ENCODE measurements around the gene ARPC1A. TPM values are rescaled to one million over a fixed set of nuclear protein-coding genes. Genes with fewer than 3 reads are reported as not detected.

Gene ARPC1A
- total and polyA plus RNA-seq, 2 donors (not counting 1 experiment from before 2014, with no cell fraction given) = 184 to 226 TPM

DNA sequence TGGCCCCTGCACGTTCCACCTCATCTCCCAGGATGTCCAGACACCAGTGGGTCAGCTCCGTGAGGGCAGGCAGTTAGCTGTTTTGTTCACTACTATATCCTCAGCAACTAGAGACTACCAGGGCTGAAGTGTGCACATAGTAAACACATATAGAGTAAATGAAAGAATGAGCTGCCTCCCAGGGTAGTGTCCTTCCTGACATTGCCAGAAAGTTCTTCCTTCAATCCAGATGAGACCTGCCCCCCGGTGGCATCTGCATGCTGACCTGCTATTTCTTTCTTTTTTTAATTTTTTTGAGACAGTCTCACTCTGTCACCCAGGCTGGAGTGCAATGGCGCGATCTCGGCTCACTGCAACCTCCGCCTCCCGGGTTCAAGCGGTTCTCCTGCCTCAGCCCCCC, 14.0 kb upstream of the ARPC1A start:
- TF ChIP-seq, protein P1, sequence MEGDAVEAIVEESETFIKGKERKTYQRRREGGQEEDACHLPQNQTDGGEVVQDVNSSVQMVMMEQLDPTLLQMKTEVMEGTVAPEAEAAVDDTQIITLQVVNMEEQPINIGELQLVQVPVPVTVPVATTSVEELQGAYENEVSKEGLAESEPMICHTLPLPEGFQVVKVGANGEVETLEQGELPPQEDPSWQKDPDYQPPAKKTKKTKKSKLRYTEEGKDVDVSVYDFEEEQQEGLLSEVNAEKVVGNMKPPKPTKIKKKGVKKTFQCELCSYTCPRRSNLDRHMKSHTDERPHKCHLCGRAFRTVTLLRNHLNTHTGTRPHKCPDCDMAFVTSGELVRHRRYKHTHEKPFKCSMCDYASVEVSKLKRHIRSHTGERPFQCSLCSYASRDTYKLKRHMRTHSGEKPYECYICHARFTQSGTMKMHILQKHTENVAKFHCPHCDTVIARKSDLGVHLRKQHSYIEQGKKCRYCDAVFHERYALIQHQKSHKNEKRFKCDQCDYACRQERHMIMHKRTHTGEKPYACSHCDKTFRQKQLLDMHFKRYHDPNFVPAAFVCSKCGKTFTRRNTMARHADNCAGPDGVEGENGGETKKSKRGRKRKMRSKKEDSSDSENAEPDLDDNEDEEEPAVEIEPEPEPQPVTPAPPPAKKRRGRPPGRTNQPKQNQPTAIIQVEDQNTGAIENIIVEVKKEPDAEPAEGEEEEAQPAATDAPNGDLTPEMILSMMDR (conservative IDR thresholded peaks at IDR 0.05 in 1 of 2, IDR thresholded peaks at IDR 0.05 in 1 of 2; ENCODE audit: low read depth in 1 of 2, low read length in 2 of 2) = no peak
- TF ChIP-seq EZH2 (IDR thresholded peaks at IDR 0.05; ENCODE audit: low read length, missing control alignments) = no peak
- no peak overlapping the region for H3K4me3 ChIP-seq (replicated peaks in 1 of 4; ENCODE audit: control extremely low read depth in 1 of 4, insufficient read depth in 1 of 4, low read depth in 3 of 4, low read length in 4 of 4)
- H3K36me3 ChIP-seq (ENCODE audit: control insufficient read depth, insufficient read depth, low read length) = no peaks in the 10 kb centered on the region
- H4K20me1 ChIP-seq (ENCODE audit: control insufficient read depth, extremely low read depth, insufficient read depth, low read length) = no peaks in the 10 kb centered on the region
- H3K4me1 ChIP-seq (ENCODE audit: control insufficient read depth, extremely low read depth, insufficient read depth, low read length) = no peaks in the 10 kb centered on the region
- H3K9me3 ChIP-seq (ENCODE audit: control insufficient read depth, insufficient read depth, low read depth, low read length) = no peaks in the 10 kb centered on the region
- no peak overlapping the region for H2AFZ ChIP-seq (ENCODE audit: low read length)
- DNase-seq (ENCODE audit: low read depth in 2 of 2) = no peak
- H3K27me3 ChIP-seq (ENCODE audit: control insufficient read depth, insufficient read depth, low read length) = no peaks in the 10 kb centered on the region
- no peak overlapping the region for H3K9ac ChIP-seq (ENCODE audit: insufficient read depth, low read length)
- H3K27ac ChIP-seq (ENCODE audit: insufficient read depth, low read length) = no peak overlapping the region
- no peaks in the 10 kb centered on the region for H3K79me2 ChIP-seq (ENCODE audit: control insufficient read depth, insufficient read depth, low read length)
- H3K4me2 ChIP-seq (ENCODE audit: extremely low read depth, insufficient read depth, low read length) = no peak overlapping the region

- no peaks in the 10 kb centered on the region for H3K79me2 ChIP-seq (ENCODE audit: control insufficient read depth, insufficient read depth, low read length)
- TF ChIP-seq, protein P1 (conservative IDR thresholded peaks at IDR 0.05 in 1 of 2, IDR thresholded peaks at IDR 0.05 in 1 of 2; ENCODE audit: low read depth in 1 of 2, low read length in 2 of 2) = peak; percentile 89 to 92
- no peak for TF ChIP-seq EZH2 (IDR thresholded peaks at IDR 0.05; ENCODE audit: low read length, missing control alignments)
- H3K4me2 ChIP-seq (ENCODE audit: extremely low read depth, insufficient read depth, low read length) = no peak overlapping the region
- no peak overlapping the region for H3K9ac ChIP-seq (ENCODE audit: insufficient read depth, low read length)
- H3K9me3 ChIP-seq (ENCODE audit: control insufficient read depth, insufficient read depth, low read depth, low read length) = no peaks in the 10 kb centered on the region
- DNase-seq (ENCODE audit: low read depth in 2 of 2) = peak; percentile 25 to 66
- H2AFZ ChIP-seq (ENCODE audit: low read length) = no peak overlapping the region
- H3K36me3 ChIP-seq (ENCODE audit: control insufficient read depth, insufficient read depth, low read length) = no peaks in the 10 kb centered on the region
- H3K4me3 ChIP-seq (replicated peaks in 1 of 4; ENCODE audit: control extremely low read depth in 1 of 4, insufficient read depth in 1 of 4, low read depth in 3 of 4, low read length in 4 of 4) = no peak overlapping the region
- H3K27ac ChIP-seq (ENCODE audit: insufficient read depth, low read length) = no peak overlapping the region
- no peaks in the 10 kb centered on the region for H4K20me1 ChIP-seq (ENCODE audit: control insufficient read depth, extremely low read depth, insufficient read depth, low read length)
- no peaks in the 10 kb centered on the region for H3K27me3 ChIP-seq (ENCODE audit: control insufficient read depth, insufficient read depth, low read length)
- no peaks in the 10 kb centered on the region for H3K4me1 ChIP-seq (ENCODE audit: control insufficient read depth, extremely low read depth, insufficient read depth, low read length)
Measured at GRCh38 chr7:99312316-99313203, 13.1 kb upstream of the ARPC1A start.

GRCh38 chr7:99313204-99313573, 12.5 kb upstream of the ARPC1A start:
- Histone ChIP-seq H3K4me2 (ENCODE audit: extremely low read depth, insufficient read depth, low read length) (no peak overlapping the region), H3K9ac (ENCODE audit: insufficient read depth, low read length) (no peak overlapping the region), H3K27me3 (ENCODE audit: control insufficient read depth, insufficient read depth, low read length) (no peaks in the 10 kb centered on the region), H3K4me3 (replicated peaks in 1 of 4; ENCODE audit: control extremely low read depth in 1 of 4, insufficient read depth in 1 of 4, low read depth in 3 of 4, low read length in 4 of 4) (no peak overlapping the region), H3K27ac (ENCODE audit: insufficient read depth, low read length) (no peak overlapping the region), H4K20me1 (ENCODE audit: control insufficient read depth, extremely low read depth, insufficient read depth, low read length) (no peaks in the 10 kb centered on the region), H3K79me2 (ENCODE audit: control insufficient read depth, insufficient read depth, low read length) (no peaks in the 10 kb centered on the region), H3K9me3 (ENCODE audit: control insufficient read depth, insufficient read depth, low read depth, low read length) (no peaks in the 10 kb centered on the region), H2AFZ (ENCODE audit: low read length) (no peak overlapping the region), H3K36me3 (ENCODE audit: control insufficient read depth, insufficient read depth, low read length) (no peaks in the 10 kb centered on the region), H3K4me1 (ENCODE audit: control insufficient read depth, extremely low read depth, insufficient read depth, low read length) (no peaks in the 10 kb centered on the region)
- TF ChIP-seq, protein P1 (conservative IDR thresholded peaks at IDR 0.05 in 1 of 2, IDR thresholded peaks at IDR 0.05 in 1 of 2; ENCODE audit: low read depth in 1 of 2, low read length in 2 of 2) = no peak
- no peak for TF ChIP-seq EZH2 (IDR thresholded peaks at IDR 0.05; ENCODE audit: low read length, missing control alignments)
- DNase-seq (ENCODE audit: low read depth in 2 of 2) = no peak

Data from fibroblast of lung (primary cell).